Tibial artery (tissue), 4 donors: ENCODE data around the gene SDF4.
A peak's percentile ranks its signal among the peaks of the same experiment; 100 is the strongest.

Source experiments
- DNase-seq, 2 donors: peaks; one replicate each; pipeline ENCODE4 v3.0.0-alpha.2; 2019
- H3K27ac ChIP-seq, 2 donors: fragments of 200-600 bp; sonication (generic) in 1 of 2; 1 replicate in 1 of 2; 2 replicates in 1 of 2; pipeline ENCODE4 v1.5.1; 2018 to 2019; ENCODE audit warnings: mild to moderate bottlenecking in 1 of 2
- H3K27me3 ChIP-seq, 2 donors: fragments of 200-600 bp; sonication (generic) in 1 of 2; one replicate each; pipeline versions ENCODE4 v1.5.1 to v1.6.0; 2016 to 2019
- H3K36me3 ChIP-seq, 3 donors: fragments of 200-600 bp; sonication (generic) in 2 of 3; one replicate each; pipeline ENCODE4 v1.5.1; 2016 to 2019; ENCODE audit warnings: mild to moderate bottlenecking in 2 of 3
- H3K4me1 ChIP-seq, 4 donors: fragments of 200-600 bp; sonication (generic) in 2 of 4; 1 replicate in 3 of 4; 2 replicates in 1 of 4; pipeline ENCODE4 v1.5.1; 2016 to 2019
- H3K4me3 ChIP-seq, 2 donors: fragments of 200-600 bp; sonication (generic) in 1 of 2; 1 replicate in 1 of 2; 2 replicates in 1 of 2; pipeline ENCODE4 v1.5.1; 2018 to 2019; ENCODE audit warnings: mild to moderate bottlenecking in 2 of 2
- H3K9me3 ChIP-seq, 3 donors: fragments of 200-600 bp; sonication (generic) in 1 of 3; one replicate each; pipeline ENCODE4 v1.5.1; 2016 to 2019
- intact Hi-C: fragments of 100-400 bp; cut with DNase I; formaldehyde crosslinking; loops from one replicate; pipeline ENCODE4 v1.15.0; 2023; ENCODE audit warnings: low total_unique reads
- TF ChIP-seq, protein P1 (sequence below), 2 experiments: fragments of 200-600 bp in 1 of 2; fragments of 450-650 bp in 1 of 2; IDR thresholded peaks; one replicate each; pipeline ENCODE4 v1.5.1; 2017 to 2019; ENCODE audit warnings: antibody characterized with exemption in 2 of 2, mild to moderate bottlenecking in 1 of 2, moderate library complexity in 1 of 2

Gene SDF4

DNA sequence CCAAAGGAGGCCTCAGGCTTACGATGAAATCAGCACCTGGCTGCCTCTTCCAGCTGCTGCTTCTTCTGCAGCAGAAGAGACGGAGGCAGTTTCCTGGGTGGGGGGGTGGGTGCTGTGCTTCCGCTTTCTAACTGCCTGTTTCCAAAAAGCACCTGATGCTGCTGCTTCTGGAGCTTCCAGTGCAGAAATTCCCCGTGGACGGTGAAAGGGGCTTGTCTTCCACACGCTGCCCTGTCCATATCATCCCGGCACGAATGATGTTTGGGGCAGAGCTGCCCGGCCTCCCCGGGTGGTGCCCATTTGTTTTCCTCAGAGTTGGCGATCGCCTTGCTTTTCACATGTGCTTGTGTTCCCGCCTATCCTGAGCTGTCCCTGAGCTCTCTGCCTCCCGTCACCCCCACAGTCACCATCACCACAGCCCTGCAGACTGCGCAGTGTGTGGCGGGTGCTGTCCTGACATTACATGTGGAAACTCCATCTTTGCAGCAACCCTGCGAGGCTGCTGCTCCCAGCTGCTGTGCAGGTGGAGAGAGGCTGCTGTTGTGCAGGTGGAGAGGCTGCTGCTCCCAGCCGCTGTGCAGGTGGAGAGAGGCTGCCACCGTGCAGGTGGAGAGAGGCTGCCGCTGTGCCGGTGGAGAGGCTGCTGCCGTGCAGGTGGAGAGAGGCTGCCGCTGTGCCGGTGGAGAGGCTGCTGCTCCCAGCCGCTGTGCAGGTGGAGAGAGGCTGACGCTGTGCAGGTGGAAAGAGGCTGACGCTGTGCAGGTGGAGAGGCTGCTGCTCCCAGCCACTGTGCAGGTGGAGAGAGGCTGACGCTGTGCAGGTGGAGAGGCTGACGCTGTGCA, 56.4 kb downstream of the SDF4 start:
- H3K4me1 ChIP-seq = peaks cover 0 to 9% (median 0%) of the 10 kb centered on the region in 4 donors
- H3K4me3 ChIP-seq = no peak overlapping the region
- intact Hi-C loops = no loop called here
- no peak for DNase-seq
- H3K36me3 ChIP-seq = no peaks in the 10 kb centered on the region
- TF ChIP-seq, protein P1, sequence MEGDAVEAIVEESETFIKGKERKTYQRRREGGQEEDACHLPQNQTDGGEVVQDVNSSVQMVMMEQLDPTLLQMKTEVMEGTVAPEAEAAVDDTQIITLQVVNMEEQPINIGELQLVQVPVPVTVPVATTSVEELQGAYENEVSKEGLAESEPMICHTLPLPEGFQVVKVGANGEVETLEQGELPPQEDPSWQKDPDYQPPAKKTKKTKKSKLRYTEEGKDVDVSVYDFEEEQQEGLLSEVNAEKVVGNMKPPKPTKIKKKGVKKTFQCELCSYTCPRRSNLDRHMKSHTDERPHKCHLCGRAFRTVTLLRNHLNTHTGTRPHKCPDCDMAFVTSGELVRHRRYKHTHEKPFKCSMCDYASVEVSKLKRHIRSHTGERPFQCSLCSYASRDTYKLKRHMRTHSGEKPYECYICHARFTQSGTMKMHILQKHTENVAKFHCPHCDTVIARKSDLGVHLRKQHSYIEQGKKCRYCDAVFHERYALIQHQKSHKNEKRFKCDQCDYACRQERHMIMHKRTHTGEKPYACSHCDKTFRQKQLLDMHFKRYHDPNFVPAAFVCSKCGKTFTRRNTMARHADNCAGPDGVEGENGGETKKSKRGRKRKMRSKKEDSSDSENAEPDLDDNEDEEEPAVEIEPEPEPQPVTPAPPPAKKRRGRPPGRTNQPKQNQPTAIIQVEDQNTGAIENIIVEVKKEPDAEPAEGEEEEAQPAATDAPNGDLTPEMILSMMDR (IDR thresholded peaks at IDR 0.05) = no peak
- no peaks in the 10 kb centered on the region for H3K9me3 ChIP-seq
- no peak overlapping the region for H3K27ac ChIP-seq
- peaks cover 0 to 90% of the 10 kb centered on the region in 2 donors for H3K27me3 ChIP-seq

DNA sequence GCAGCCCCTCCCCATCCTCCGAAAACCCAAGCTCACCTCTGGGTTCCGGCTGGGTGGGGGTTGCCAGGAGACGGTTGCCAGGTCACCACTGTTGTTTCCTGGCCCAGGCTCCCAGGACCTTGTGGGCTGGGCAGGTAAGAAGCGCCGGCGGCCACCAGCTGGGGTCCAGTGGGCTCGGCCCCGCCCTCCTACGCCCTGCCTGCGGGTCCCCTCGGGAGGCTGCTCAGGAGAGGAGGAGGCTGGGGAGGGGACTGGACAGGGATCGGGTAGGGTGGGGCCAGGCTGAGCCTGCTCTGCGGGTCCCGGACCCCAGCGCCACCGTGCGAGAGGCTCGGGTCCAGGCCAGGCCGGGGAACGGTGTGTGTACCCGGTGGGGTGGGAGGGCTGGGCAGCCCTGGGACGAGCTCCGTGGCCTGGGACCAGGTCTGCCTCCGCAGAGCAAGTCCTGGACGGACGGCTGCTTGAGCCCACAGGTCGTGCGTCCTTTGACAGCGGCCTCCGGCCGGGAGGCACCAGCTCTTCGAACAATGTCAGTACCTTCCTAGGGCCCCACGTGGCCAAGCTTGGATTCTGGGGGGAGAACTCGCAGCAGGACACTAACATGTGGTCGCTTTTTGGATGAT, 57.9 kb downstream of the SDF4 start, which contains the start of gene TTLL10:
Gene TTLL10, plus strand, starts transcription at position 88 of the 623 bp plus-strand sequence. CDS start 5,336 bp downstream, outside the sequence.
- TF ChIP-seq, protein P1 (IDR thresholded peaks at IDR 0.05) = no peak
- peaks cover 0 to 9% (median 0%) of the 10 kb centered on the region in 4 donors for H3K4me1 ChIP-seq
- intact Hi-C loops = no loop called here
- DNase-seq = peak in 1 of 2 donors; percentile 56
- H3K27me3 ChIP-seq = peaks cover 0 to 90% of the 10 kb centered on the region in 2 donors
- H3K4me3 ChIP-seq = no peak within 1 kb of the TSS
- no peak within 1 kb of the TSS for H3K27ac ChIP-seq
- H3K9me3 ChIP-seq = no peaks in the 10 kb centered on the region
- no peaks in the 10 kb centered on the region for H3K36me3 ChIP-seq

DNA sequence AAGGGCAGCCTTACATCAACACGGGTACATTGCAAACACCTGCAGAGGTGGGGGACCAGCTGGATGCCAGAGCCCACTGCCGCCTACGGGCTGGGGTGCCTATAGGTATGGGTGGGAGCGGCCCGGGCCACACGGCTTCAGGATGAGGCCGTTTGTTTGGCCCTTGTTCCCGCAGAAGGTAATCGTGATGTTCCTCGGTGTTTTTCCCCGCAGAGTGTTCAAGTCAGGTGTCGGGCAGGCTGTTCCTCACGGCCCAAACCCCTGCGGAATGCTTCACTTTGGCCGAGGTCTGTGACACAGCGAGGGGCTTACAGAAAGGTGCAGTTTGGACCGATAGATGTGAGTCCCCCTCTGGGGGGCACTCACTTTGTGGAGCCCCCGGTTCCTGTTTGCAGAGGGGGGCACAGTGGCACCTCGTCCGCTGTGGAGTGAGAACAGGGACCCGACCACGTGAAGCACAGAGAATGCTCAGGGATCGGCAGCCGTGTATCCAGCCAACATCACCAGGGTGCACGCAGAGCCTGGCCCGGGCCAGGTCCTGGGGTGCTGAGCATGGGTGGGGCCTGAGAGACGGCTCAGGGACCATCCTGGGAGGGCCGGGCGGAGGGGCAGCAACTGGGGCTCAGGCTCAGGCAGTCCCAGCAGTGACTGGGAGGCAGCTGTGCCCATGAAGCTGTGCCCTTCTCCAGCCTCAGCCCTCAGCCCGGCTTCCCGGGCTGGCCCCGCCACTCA, 58.6 kb downstream of the SDF4 start:
- H3K27me3 ChIP-seq = peaks cover 0 to 90% of the 10 kb centered on the region in 2 donors
- intact Hi-C loops = no loop called here
- no peak overlapping the region for H3K27ac ChIP-seq
- TF ChIP-seq, protein P1 (IDR thresholded peaks at IDR 0.05) = no peak
- H3K36me3 ChIP-seq = no peaks in the 10 kb centered on the region
- DNase-seq = peak in 1 of 2 donors; percentile 46
- H3K4me1 ChIP-seq = peaks cover 0 to 9% (median 0%) of the 10 kb centered on the region in 4 donors
- H3K4me3 ChIP-seq = no peak overlapping the region
- no peaks in the 10 kb centered on the region for H3K9me3 ChIP-seq

DNA sequence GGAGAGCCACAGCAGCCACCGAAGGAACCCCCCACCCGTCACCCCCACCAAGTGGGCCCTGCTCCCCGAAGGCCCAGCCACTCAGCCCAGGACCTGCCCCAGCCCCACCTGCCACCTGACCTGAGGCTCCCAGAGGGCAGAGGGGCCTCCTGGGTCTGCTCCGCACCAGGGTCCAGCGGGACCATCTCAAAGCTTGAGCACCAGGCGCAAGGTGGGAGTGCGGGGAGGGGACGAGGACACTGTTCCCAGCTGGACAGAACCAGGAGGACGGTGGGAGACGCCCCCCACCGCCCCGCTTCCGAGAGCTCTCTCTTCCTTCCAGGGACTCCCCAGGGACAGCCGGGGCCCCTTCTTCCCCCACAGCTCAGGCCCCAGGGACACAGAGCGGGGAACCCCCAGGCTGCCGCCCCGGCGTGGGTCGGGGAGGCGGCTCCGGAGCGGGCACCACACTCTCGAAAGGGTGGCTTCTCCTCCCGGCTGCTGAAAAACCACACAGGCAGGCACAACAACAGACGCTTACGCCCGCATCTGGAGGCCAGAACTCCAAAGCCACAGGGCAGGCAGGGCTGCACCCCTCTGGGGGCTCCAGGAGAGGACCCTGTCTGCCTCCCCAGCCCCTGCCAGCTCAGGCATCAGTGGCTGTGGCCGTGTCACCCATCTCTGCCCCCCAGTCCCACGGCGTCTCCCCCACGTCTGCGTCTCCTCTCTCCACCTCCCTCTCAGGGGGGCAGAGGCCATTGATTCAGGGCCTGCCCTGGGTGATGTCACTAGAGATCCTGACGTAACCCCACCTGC, 60.1 kb downstream of the SDF4 start:
- intact Hi-C loops = no loop called here
- Histone ChIP-seq H3K27ac (no peak overlapping the region), H3K4me3 (no peak overlapping the region), H3K27me3 (peaks cover 0 to 91% of the 10 kb centered on the region in 2 donors), H3K4me1 (peaks cover 0 to 9% (median 0%) of the 10 kb centered on the region in 4 donors), H3K36me3 (no peaks in the 10 kb centered on the region), H3K9me3 (no peaks in the 10 kb centered on the region)
- TF ChIP-seq, protein P1 (IDR thresholded peaks at IDR 0.05) = no peak
- peak in 1 of 2 donors; percentile 44 for DNase-seq

DNA sequence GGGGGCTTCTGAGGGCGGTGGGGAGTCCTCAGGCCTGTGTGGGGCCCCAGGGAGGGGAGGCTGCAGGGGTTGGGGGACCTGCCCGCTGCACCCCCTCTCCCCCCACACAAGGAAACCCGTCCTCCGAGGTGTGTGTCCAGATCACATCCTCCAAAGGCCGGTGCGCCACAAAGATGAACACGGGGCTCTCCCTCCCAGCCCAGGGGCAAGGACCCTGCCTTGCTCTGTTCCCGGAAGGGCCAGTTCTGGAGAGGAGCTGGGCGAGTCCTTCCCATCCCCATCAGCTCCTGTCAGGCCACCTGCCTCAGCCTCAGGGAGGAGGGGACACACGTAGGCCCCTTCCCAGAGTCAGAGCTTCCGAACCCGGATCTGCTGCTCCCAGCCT, 60.6 kb downstream of the SDF4 start:
- Histone ChIP-seq H3K36me3 (no peaks in the 10 kb centered on the region), H3K4me1 (peaks cover 0 to 5% (median 0%) of the 10 kb centered on the region in 4 donors)

More for the DNA sequence above, 60.6 kb downstream of the SDF4 start:
- Histone ChIP-seq H3K27ac (no peak overlapping the region), H3K9me3 (no peaks in the 10 kb centered on the region), H3K4me3 (no peak overlapping the region), H3K27me3 (peaks cover 0 to 91% of the 10 kb centered on the region in 2 donors)
- peak in 1 of 2 donors; percentile 47 for DNase-seq
- TF ChIP-seq, protein P1 (IDR thresholded peaks at IDR 0.05) = no peak
- intact Hi-C loops = no loop called here
